Measurements from ENCODE around the gene STYXL1.
"Not testable (repeated sequence)": the region's sequence is repeated elsewhere in the genome, so short reads cannot be mapped to it uniquely, and the experiment has no call there.

Gene STYXL1

GRCh38 chr7:76047811-76048667 lies at the start of gene STYXL1, which contains the start of gene MDH2:
STYXL1 (minus strand) TSS chr7:76048000; CDS start chr7:76030523, 17,477 bp downstream.
MDH2 (plus strand) TSS chr7:76048106; CDS start chr7:76048161, 55 bp downstream.
- no peaks in the 10 kb centered on the region for H3K9me3 Mint-ChIP-seq
- H3K4me1 Mint-ChIP-seq (ENCODE audit: low read depth), result peaks cover 36% of the 10 kb centered on the region
- peaks cover 32% of the 10 kb centered on the region for H3K36me3 Mint-ChIP-seq (ENCODE audit: low read depth)
- no peaks in the 10 kb centered on the region for H3K27me3 Mint-ChIP-seq (ENCODE audit: low read depth)
- H3K4me3 Mint-ChIP-seq, result peak within 1 kb of the TSS; percentile 97
- peak within 1 kb of the TSS; percentile 97 for H3K27ac Mint-ChIP-seq

- Mint-ChIP-seq H3K9me3 (no peaks in the 10 kb centered on the region), H3K27ac (no peak overlapping the region), H3K4me3 (no peak overlapping the region), H3K36me3 (ENCODE audit: low read depth) (peaks cover 1% of the 10 kb centered on the region), H3K4me1 (ENCODE audit: low read depth) (no peaks in the 10 kb centered on the region), H3K27me3 (ENCODE audit: low read depth) (no peaks in the 10 kb centered on the region)
These were observed 48.1 kb upstream of the STYXL1 start for GRCh38 chr7:76095908-76096307.

GRCh38 chr7:76094326-76094725 lies 46.5 kb upstream of the STYXL1 start:
- not testable (repeated sequence) for H3K27ac Mint-ChIP-seq; H3K4me3 Mint-ChIP-seq; H3K27me3 Mint-ChIP-seq (ENCODE audit: low read depth); H3K4me1 Mint-ChIP-seq (ENCODE audit: low read depth); H3K36me3 Mint-ChIP-seq (ENCODE audit: low read depth); H3K9me3 Mint-ChIP-seq

- H3K4me3 Mint-ChIP-seq, result not testable (repeated sequence)
These were observed 45.7 kb upstream of the STYXL1 start for GRCh38 chr7:76093531-76093930.

GRCh38 chr7:76091506-76091905 lies 43.7 kb upstream of the STYXL1 start:
- no peak overlapping the region for H3K4me3 Mint-ChIP-seq
- no peaks in the 10 kb centered on the region for H3K27me3 Mint-ChIP-seq (ENCODE audit: low read depth)
- H3K9me3 Mint-ChIP-seq, result no peaks in the 10 kb centered on the region
- H3K4me1 Mint-ChIP-seq (ENCODE audit: low read depth), result no peaks in the 10 kb centered on the region
- H3K36me3 Mint-ChIP-seq (ENCODE audit: low read depth), result peaks cover 1% of the 10 kb centered on the region
- H3K27ac Mint-ChIP-seq, result no peak overlapping the region

More at GRCh38 chr7:76093531-76093930, 45.7 kb upstream of the STYXL1 start:
- H3K36me3 Mint-ChIP-seq (ENCODE audit: low read depth); H3K27ac Mint-ChIP-seq; H3K4me1 Mint-ChIP-seq (ENCODE audit: low read depth); H3K27me3 Mint-ChIP-seq (ENCODE audit: low read depth); H3K9me3 Mint-ChIP-seq: not testable (repeated sequence)

GRCh38 chr7:76089865-76090475 lies 42.2 kb upstream of the STYXL1 start:
- Mint-ChIP-seq H3K36me3 (ENCODE audit: low read depth) (peaks cover 1% of the 10 kb centered on the region), H3K4me1 (ENCODE audit: low read depth) (no peaks in the 10 kb centered on the region), H3K4me3 (no peak overlapping the region), H3K27ac (no peak overlapping the region), H3K9me3 (no peaks in the 10 kb centered on the region), H3K27me3 (ENCODE audit: low read depth) (no peaks in the 10 kb centered on the region)

- H3K36me3 Mint-ChIP-seq (ENCODE audit: low read depth); H3K9me3 Mint-ChIP-seq; H3K27ac Mint-ChIP-seq; H3K27me3 Mint-ChIP-seq (ENCODE audit: low read depth); H3K4me1 Mint-ChIP-seq (ENCODE audit: low read depth); H3K4me3 Mint-ChIP-seq: not testable (repeated sequence)
These were observed 39.6 kb upstream of the STYXL1 start for GRCh38 chr7:76087362-76087791.

GRCh38 chr7:76086070-76086469 lies 38.3 kb upstream of the STYXL1 start:
- Mint-ChIP-seq H3K9me3 (no peaks in the 10 kb centered on the region), H3K27me3 (ENCODE audit: low read depth) (no peaks in the 10 kb centered on the region), H3K27ac (no peak overlapping the region), H3K4me1 (ENCODE audit: low read depth) (no peaks in the 10 kb centered on the region), H3K36me3 (ENCODE audit: low read depth) (no peaks in the 10 kb centered on the region), H3K4me3 (no peak overlapping the region)

- not testable (repeated sequence) for H3K27me3 Mint-ChIP-seq (ENCODE audit: low read depth); H3K4me3 Mint-ChIP-seq; H3K27ac Mint-ChIP-seq; H3K4me1 Mint-ChIP-seq (ENCODE audit: low read depth); H3K9me3 Mint-ChIP-seq; H3K36me3 Mint-ChIP-seq (ENCODE audit: low read depth)
These were observed 36.3 kb upstream of the STYXL1 start for GRCh38 chr7:76084115-76084514.

GRCh38 chr7:76080204-76080603 lies 32.4 kb upstream of the STYXL1 start:
- Mint-ChIP-seq H3K36me3 (ENCODE audit: low read depth) (no peaks in the 10 kb centered on the region), H3K9me3 (no peaks in the 10 kb centered on the region), H3K27me3 (ENCODE audit: low read depth) (peaks cover 5% of the 10 kb centered on the region), H3K4me1 (ENCODE audit: low read depth) (peaks cover 14% of the 10 kb centered on the region), H3K27ac (no peak overlapping the region), H3K4me3 (no peak overlapping the region)

- no peaks in the 10 kb centered on the region for H3K36me3 Mint-ChIP-seq (ENCODE audit: low read depth)
- peak overlapping the region; percentile 3 for H3K4me3 Mint-ChIP-seq
- peak overlapping the region; percentile 17 for H3K27ac Mint-ChIP-seq
- H3K27me3 Mint-ChIP-seq (ENCODE audit: low read depth), result peaks cover 5% of the 10 kb centered on the region
- no peaks in the 10 kb centered on the region for H3K9me3 Mint-ChIP-seq
- H3K4me1 Mint-ChIP-seq (ENCODE audit: low read depth), result peaks cover 14% of the 10 kb centered on the region
These were observed 29.6 kb upstream of the STYXL1 start for GRCh38 chr7:76077435-76077834.

GRCh38 chr7:76076995-76077394 lies 29.2 kb upstream of the STYXL1 start:
- no peaks in the 10 kb centered on the region for H3K36me3 Mint-ChIP-seq (ENCODE audit: low read depth)
- H3K27me3 Mint-ChIP-seq (ENCODE audit: low read depth), result peaks cover 5% of the 10 kb centered on the region
- peak overlapping the region; percentile 17 for H3K27ac Mint-ChIP-seq
- peaks cover 14% of the 10 kb centered on the region for H3K4me1 Mint-ChIP-seq (ENCODE audit: low read depth)
- H3K9me3 Mint-ChIP-seq, result no peaks in the 10 kb centered on the region
- peak overlapping the region; percentile 3 for H3K4me3 Mint-ChIP-seq

- Mint-ChIP-seq H3K9me3 (no peaks in the 10 kb centered on the region), H3K27me3 (ENCODE audit: low read depth) (peaks cover 1% of the 10 kb centered on the region), H3K4me1 (ENCODE audit: low read depth) (peaks cover 10% of the 10 kb centered on the region), H3K36me3 (ENCODE audit: low read depth) (peaks cover 2% of the 10 kb centered on the region), H3K4me3 (no peak overlapping the region), H3K27ac (no peak overlapping the region)
These were observed 27.2 kb upstream of the STYXL1 start for GRCh38 chr7:76074972-76075370.

GRCh38 chr7:76074306-76074971 lies 26.6 kb upstream of the STYXL1 start:
- Mint-ChIP-seq H3K4me1 (ENCODE audit: low read depth) (peaks cover 9% of the 10 kb centered on the region), H3K9me3 (no peaks in the 10 kb centered on the region), H3K4me3 (no peak overlapping the region), H3K27me3 (ENCODE audit: low read depth) (no peaks in the 10 kb centered on the region), H3K36me3 (ENCODE audit: low read depth) (peaks cover 2% of the 10 kb centered on the region), H3K27ac (no peak overlapping the region)

Data from T-helper 1 cell treated with Interleukin-12 subunit alpha and Interleukin-12 subunit beta and Interleukin-4 antibody, amounts not matched to agents 30 μg/mL and 1 μg/mL, for 36 hours (primary cell).